ENCODE results near the gene AKR1A1.

AKR1A1 gene

GRCh38 chr1:45583666-45584350 lies 33.2 kb downstream of the AKR1A1 start, which contains the start of gene NASP:
NASP (plus strand) TSS chr1:45584041; CDS start chr1:45584147, 106 bp downstream.
- Histone ChIP-seq H3K79me2 (ENCODE audit: insufficient read depth, low read length) (peaks cover 49% of the 10 kb centered on the region), H3K9ac (ENCODE audit: low read length) (peak within 1 kb of the TSS; percentile 96), H2AFZ (ENCODE audit: low read depth, low read length, severe bottlenecking) (peak within 1 kb of the TSS; percentile 96), H3K36me3 (ENCODE audit: low read length) (no peaks in the 10 kb centered on the region), H3K9me3 (ENCODE audit: insufficient read depth, low read length) (no peaks in the 10 kb centered on the region), H3K27ac (ENCODE audit: low read depth, low read length) (peak within 1 kb of the TSS; percentile 78), H3K27me3 (ENCODE audit: low read length) (no peaks in the 10 kb centered on the region), H3F3A (ENCODE audit: insufficient read depth) (peaks cover 10% of the 10 kb centered on the region), H3K4me2 (ENCODE audit: low read depth, low read length, poor library complexity, severe bottlenecking) (peak within 1 kb of the TSS; percentile 87), H3K9me2 (replicated peaks; ENCODE audit: insufficient read depth, low read length) (no peaks in the 10 kb centered on the region), H4K20me1 (ENCODE audit: low read depth, low read length) (peaks cover 27% of the 10 kb centered on the region), H3K4me3 (ENCODE audit: insufficient read depth, low read length, poor library complexity, severe bottlenecking) (peak within 1 kb of the TSS; percentile 81)
- TF ChIP-seq EZH2phosphoT487 (conservative IDR thresholded peaks at IDR 0.05; ENCODE audit: low read length) (no peak), CTCF (IDR thresholded peaks at IDR 0.05; ENCODE audit: insufficient read depth, low read length, poor library complexity, severe bottlenecking) (no peak)

- peak overlapping the region; percentile 81 for H3K4me3 ChIP-seq (ENCODE audit: insufficient read depth, low read length, poor library complexity, severe bottlenecking)
- peak overlapping the region; percentile 96 for H2AFZ ChIP-seq (ENCODE audit: low read depth, low read length, severe bottlenecking)
- no peaks in the 10 kb centered on the region for H3K27me3 ChIP-seq (ENCODE audit: low read length)
- no peak for TF ChIP-seq EZH2phosphoT487 (conservative IDR thresholded peaks at IDR 0.05; ENCODE audit: low read length)
- TF ChIP-seq CTCF (IDR thresholded peaks at IDR 0.05; ENCODE audit: insufficient read depth, low read length, poor library complexity, severe bottlenecking) = no peak
- peaks cover 7% of the 10 kb centered on the region for H3F3A ChIP-seq (ENCODE audit: insufficient read depth)
- H3K79me2 ChIP-seq (ENCODE audit: insufficient read depth, low read length) = peaks cover 56% of the 10 kb centered on the region
- H3K9me3 ChIP-seq (ENCODE audit: insufficient read depth, low read length) = no peaks in the 10 kb centered on the region
- H3K27ac ChIP-seq (ENCODE audit: low read depth, low read length) = peak overlapping the region; percentile 78
- H4K20me1 ChIP-seq (ENCODE audit: low read depth, low read length) = peaks cover 27% of the 10 kb centered on the region
- no peaks in the 10 kb centered on the region for H3K36me3 ChIP-seq (ENCODE audit: low read length)
- peak overlapping the region; percentile 87 for H3K4me2 ChIP-seq (ENCODE audit: low read depth, low read length, poor library complexity, severe bottlenecking)
- no peaks in the 10 kb centered on the region for H3K9me2 ChIP-seq (replicated peaks; ENCODE audit: insufficient read depth, low read length)
- peak overlapping the region; percentile 96 for H3K9ac ChIP-seq (ENCODE audit: low read length)
Observed at GRCh38 chr1:45584351-45585109, 33.9 kb downstream of the AKR1A1 start.

GRCh38 chr1:45585110-45585426 lies 34.4 kb downstream of the AKR1A1 start:
- Histone ChIP-seq H2AFZ (ENCODE audit: low read depth, low read length, severe bottlenecking) (no peak overlapping the region), H4K20me1 (ENCODE audit: low read depth, low read length) (peaks cover 27% of the 10 kb centered on the region), H3K27ac (ENCODE audit: low read depth, low read length) (no peak overlapping the region), H3K4me2 (ENCODE audit: low read depth, low read length, poor library complexity, severe bottlenecking) (peak overlapping the region; percentile 87), H3K4me3 (ENCODE audit: insufficient read depth, low read length, poor library complexity, severe bottlenecking) (peak overlapping the region; percentile 81), H3K9ac (ENCODE audit: low read length) (peak overlapping the region; percentile 96), H3K36me3 (ENCODE audit: low read length) (no peaks in the 10 kb centered on the region), H3K79me2 (ENCODE audit: insufficient read depth, low read length) (peaks cover 62% of the 10 kb centered on the region), H3K9me2 (replicated peaks; ENCODE audit: insufficient read depth, low read length) (no peaks in the 10 kb centered on the region), H3K9me3 (ENCODE audit: insufficient read depth, low read length) (no peaks in the 10 kb centered on the region), H3F3A (ENCODE audit: insufficient read depth) (peaks cover 7% of the 10 kb centered on the region), H3K27me3 (ENCODE audit: low read length) (no peaks in the 10 kb centered on the region)
- TF ChIP-seq CTCF (IDR thresholded peaks at IDR 0.05; ENCODE audit: insufficient read depth, low read length, poor library complexity, severe bottlenecking) (no peak), EZH2phosphoT487 (conservative IDR thresholded peaks at IDR 0.05; ENCODE audit: low read length) (no peak)

Data from SU-DHL-6 (cell line).